ENCODE results near the gene ZMYM1.
"Not testable (repeated sequence)": the region's sequence is repeated elsewhere in the genome, so short reads cannot be mapped to it uniquely, and the experiment has no call there.

Gene ZMYM1

DNA sequence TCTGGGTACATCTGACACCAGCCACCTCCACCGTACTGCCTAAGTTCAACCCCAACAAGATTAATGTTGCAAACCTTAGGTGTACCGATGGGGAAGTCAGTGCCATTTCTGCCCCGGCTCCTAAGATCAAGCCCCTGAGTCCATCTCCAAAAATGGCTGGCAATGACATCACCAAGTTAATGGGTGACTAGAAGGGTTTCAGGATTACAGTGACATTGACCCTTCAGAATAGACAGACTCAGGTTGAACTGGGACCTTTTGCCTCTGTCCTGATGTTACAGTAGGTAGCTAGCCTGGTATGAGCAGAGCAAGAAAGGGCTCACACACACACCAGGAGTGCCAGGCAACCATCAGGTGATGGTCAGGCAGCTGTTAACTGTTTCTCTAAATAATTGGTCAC is 25.8 kb upstream of the ZMYM1 start:
- Mint-ChIP-seq H3K36me3 (no peaks in the 10 kb centered on the region), H3K27me3 (peaks cover 24% of the 10 kb centered on the region), H3K4me1 (no peaks in the 10 kb centered on the region), H3K9me3 (no peaks in the 10 kb centered on the region), H3K27ac (no peak overlapping the region), H3K4me3 (no peak overlapping the region)
- CTCF ChIA-PET = no interaction called here
- no peak for DNase-seq

GRCh38 chr1:35054282-35054681 is 24.9 kb upstream of the ZMYM1 start:
- H3K4me3 Mint-ChIP-seq, H3K9me3 Mint-ChIP-seq, H3K27ac Mint-ChIP-seq, DNase-seq, CTCF ChIA-PET, H3K4me1 Mint-ChIP-seq, H3K36me3 Mint-ChIP-seq: not testable (repeated sequence)
- peaks cover 28% of the 10 kb centered on the region for H3K27me3 Mint-ChIP-seq

GRCh38 chr1:35058321-35058720 is 20.9 kb upstream of the ZMYM1 start:
- peaks cover 24% of the 10 kb centered on the region for H3K27me3 Mint-ChIP-seq
- H3K9me3 Mint-ChIP-seq, H3K27ac Mint-ChIP-seq, H3K4me1 Mint-ChIP-seq, DNase-seq, H3K4me3 Mint-ChIP-seq, H3K36me3 Mint-ChIP-seq, CTCF ChIA-PET: not testable (repeated sequence)

- no peak overlapping the region for H3K4me3 Mint-ChIP-seq
- no peaks in the 10 kb centered on the region for H3K4me1 Mint-ChIP-seq
- no peaks in the 10 kb centered on the region for H3K9me3 Mint-ChIP-seq
- peaks cover 24% of the 10 kb centered on the region for H3K27me3 Mint-ChIP-seq
- H3K27ac Mint-ChIP-seq = no peak overlapping the region
- no peaks in the 10 kb centered on the region for H3K36me3 Mint-ChIP-seq
- CTCF ChIA-PET = no interaction called here
- no peak for DNase-seq
Observed at GRCh38 chr1:35058988-35059387, 20.2 kb upstream of the ZMYM1 start.

DNA sequence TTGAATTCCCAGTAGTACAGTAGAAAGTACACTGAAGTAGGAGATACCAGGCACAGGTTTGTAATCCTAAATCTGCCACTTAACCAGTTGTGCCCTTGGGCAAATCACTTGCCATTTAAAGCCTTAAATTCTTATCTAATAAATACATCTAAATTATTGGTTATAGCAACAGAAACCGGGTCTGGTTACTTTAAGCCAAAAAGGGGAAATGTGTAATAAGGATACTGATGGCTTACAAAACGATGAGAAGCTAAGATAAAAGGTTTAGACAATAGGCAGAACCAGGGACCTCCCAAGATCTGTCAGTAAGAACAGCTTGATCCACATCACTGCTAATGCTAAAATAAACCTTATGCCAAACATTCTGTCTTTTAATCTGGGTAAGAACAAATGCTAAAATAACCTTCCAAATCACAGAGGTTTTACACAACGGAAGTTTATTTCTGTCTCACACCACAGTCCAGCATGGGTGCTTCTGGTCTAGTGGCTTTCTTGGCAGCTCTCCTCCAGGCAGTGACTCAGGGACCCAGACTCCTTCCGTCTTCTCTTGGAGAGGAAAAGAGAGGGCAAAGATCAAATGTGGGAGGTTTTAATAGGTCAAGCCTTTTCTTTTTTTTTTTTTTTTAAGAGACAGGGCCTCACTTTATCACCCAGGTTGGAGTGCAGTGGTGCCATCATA is 16.5 kb upstream of the ZMYM1 start:
- Mint-ChIP-seq H3K9me3 (no peaks in the 10 kb centered on the region), H3K27me3 (peaks cover 25% of the 10 kb centered on the region), H3K4me3 (no peak overlapping the region), H3K36me3 (no peaks in the 10 kb centered on the region), H3K27ac (no peak overlapping the region), H3K4me1 (no peaks in the 10 kb centered on the region)
- no peak for DNase-seq
- CTCF ChIA-PET = no interaction called here

DNA sequence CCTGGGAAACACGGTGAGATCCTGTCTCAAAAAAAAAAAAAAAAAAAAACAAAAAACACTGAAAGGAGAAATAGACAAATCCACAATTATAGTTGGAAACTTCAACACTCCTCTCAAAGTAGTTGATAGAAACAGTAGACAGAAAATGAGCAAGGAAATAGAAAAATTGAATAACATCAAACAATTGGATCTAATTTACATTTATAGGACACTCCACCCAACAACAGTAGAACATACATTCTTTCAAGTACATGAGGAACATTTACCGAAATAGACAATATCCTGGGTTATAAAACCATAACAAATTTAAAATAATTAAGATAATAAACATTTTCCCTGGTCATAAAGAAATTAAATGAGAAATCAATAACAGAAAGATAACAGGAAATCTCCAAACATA is 14.9 kb upstream of the ZMYM1 start:
- H3K36me3 Mint-ChIP-seq = no peaks in the 10 kb centered on the region
- no peak for DNase-seq
- H3K27me3 Mint-ChIP-seq = peaks cover 15% of the 10 kb centered on the region
- H3K27ac Mint-ChIP-seq = no peak overlapping the region
- H3K4me1 Mint-ChIP-seq = no peaks in the 10 kb centered on the region
- CTCF ChIA-PET = no interaction called here
- H3K4me3 Mint-ChIP-seq = no peak overlapping the region
- no peaks in the 10 kb centered on the region for H3K9me3 Mint-ChIP-seq

DNA sequence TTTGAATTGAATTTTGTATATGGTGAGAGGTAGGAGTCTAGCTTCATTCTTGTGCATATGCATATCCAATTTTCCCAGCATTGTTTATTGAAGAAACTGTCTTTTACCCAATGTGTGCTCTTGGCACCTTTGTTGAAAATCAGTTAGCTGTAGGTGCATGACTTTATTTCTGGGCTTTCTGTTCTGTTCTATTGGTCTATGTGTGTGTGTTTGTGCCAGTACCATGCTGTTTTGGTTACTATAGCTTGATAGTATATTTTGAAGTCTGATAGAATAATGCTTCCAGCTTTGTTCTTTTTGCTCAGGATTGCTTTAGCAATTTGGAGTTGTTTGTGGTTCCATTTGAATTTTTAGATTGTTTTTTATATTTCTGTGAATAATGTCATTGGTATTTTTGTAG is 9.4 kb upstream of the ZMYM1 start:
- Mint-ChIP-seq H3K36me3 (no peaks in the 10 kb centered on the region), H3K4me1 (no peaks in the 10 kb centered on the region), H3K27me3 (peaks cover 24% of the 10 kb centered on the region), H3K27ac (no peak overlapping the region), H3K9me3 (no peaks in the 10 kb centered on the region), H3K4me3 (no peak overlapping the region)
- CTCF ChIA-PET = no interaction called here
- no peak for DNase-seq

GRCh38 chr1:35073265-35073811 is 5.8 kb upstream of the ZMYM1 start:
- H3K4me1 Mint-ChIP-seq = peaks cover 8% of the 10 kb centered on the region
- no peaks in the 10 kb centered on the region for H3K36me3 Mint-ChIP-seq
- H3K27ac Mint-ChIP-seq = no peak overlapping the region
- peaks cover 11% of the 10 kb centered on the region for H3K9me3 Mint-ChIP-seq
- peaks cover 29% of the 10 kb centered on the region for H3K27me3 Mint-ChIP-seq
- no peak overlapping the region for H3K4me3 Mint-ChIP-seq
- no peak for DNase-seq
- CTCF ChIA-PET = no interaction called here

DNA sequence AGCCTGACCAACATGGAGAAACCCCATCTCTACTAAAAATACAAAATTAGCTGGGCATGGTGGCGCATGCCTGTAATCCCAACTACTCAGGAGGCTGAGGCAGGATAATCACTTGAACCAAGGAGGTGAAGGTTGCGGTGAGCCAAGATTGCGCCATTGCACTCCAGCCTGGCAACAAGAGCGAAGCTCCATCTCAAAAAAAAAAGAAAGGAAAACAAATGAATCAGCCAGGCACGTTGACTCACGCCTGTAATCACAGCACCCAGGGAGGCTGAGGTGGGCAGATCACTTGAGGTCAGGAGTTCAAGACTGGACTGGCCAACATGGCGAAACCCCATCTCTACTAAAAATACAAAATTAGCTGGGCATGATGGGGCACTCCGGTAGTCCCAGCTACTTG is 2.8 kb upstream of the ZMYM1 start:
- CTCF ChIA-PET, H3K36me3 Mint-ChIP-seq, H3K4me3 Mint-ChIP-seq, DNase-seq, H3K27ac Mint-ChIP-seq: not testable (repeated sequence)
- H3K27me3 Mint-ChIP-seq = peaks cover 24% of the 10 kb centered on the region
- peaks cover 32% of the 10 kb centered on the region for H3K4me1 Mint-ChIP-seq
- peaks cover 11% of the 10 kb centered on the region for H3K9me3 Mint-ChIP-seq

DNA sequence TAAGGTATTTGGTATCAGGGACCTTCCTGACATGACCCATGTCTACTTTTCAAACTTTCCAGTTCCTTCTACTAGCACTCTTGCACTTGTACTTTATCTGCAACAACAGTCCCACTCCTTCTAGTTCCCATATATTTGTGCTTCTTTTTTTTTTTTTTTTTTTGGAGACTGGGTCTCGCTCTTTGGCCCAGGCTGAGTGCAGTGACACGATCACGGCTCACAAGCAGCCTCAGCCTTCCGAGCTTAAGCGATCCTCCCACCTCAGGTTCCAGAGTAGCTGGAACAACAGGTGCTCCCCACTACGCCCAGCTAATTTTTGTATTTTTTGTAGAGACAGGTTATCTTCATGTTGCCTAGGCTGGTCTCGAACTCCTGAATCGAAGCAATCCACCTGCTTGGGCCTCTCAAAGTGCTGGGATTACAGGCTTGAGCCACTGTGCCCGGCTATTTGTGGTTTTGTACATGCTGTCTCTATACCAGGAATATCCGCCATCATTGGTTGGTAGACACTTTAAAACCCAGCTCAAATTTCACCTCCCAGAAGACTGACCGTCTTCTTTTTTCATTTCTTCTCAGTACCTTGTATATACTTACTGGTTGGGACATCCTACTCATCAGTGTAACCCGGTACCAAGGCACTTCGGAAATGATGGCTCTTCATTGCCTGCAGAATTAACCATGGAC is 1.1 kb downstream of the ZMYM1 start:
- peaks cover 7% of the 10 kb centered on the region for H3K9me3 Mint-ChIP-seq
- H3K4me1 Mint-ChIP-seq = peaks cover 34% of the 10 kb centered on the region
- peak overlapping the region; percentile 95 for H3K4me3 Mint-ChIP-seq
- peaks cover 13% of the 10 kb centered on the region for H3K27me3 Mint-ChIP-seq
- peaks cover 14% of the 10 kb centered on the region for H3K36me3 Mint-ChIP-seq
- peak overlapping the region; percentile 100 for H3K27ac Mint-ChIP-seq
- CTCF ChIA-PET = no interaction called here
- no peak for DNase-seq

DNA sequence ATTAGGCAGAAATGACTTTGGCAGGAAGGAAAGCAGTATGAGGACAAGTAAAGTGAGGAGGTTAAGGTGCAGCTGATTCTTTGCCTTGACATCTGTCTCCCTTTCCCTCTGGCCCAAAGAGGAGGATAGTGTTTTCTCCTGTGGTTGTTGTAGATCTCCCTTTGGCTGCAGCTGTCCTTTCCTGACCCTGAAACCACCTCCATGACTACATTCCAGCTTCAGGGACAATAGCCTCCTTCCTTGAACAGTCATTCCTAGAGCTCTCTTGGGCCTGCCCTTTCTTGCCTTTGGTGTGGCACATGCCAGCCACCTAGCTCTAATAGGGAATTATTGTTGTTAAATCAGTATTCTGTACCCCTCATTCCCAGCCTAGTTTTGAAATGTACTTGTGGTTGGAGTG is 6.2 kb downstream of the ZMYM1 start:
- no peaks in the 10 kb centered on the region for H3K9me3 Mint-ChIP-seq
- no peak overlapping the region for H3K4me3 Mint-ChIP-seq
- CTCF ChIA-PET = no interaction called here
- H3K27me3 Mint-ChIP-seq = no peaks in the 10 kb centered on the region
- DNase-seq = no peak
- H3K36me3 Mint-ChIP-seq = peaks cover 12% of the 10 kb centered on the region
- H3K4me1 Mint-ChIP-seq = peaks cover 16% of the 10 kb centered on the region
- H3K27ac Mint-ChIP-seq = no peak overlapping the region

DNA sequence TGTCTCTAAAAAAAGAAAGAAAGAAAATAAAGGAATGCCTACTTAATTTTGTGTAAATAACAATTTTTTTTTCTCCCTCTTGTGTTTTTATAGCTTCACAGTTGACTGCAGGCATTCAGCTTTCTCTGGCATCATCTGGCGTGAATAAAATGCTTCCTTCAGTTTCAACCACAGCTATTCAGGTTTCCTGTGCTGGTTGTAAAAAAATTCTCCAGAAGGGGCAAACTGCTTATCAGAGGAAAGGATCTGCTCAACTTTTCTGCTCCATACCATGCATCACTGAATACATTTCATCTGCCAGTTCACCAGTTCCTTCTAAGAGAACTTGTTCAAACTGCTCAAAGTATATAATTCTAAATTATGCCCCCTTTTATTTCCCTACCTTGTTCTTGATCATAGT is 18.0 kb downstream of the ZMYM1 start:
- no peak overlapping the region for H3K27ac Mint-ChIP-seq
- no peak for DNase-seq
- H3K36me3 Mint-ChIP-seq = peaks cover 28% of the 10 kb centered on the region
- CTCF ChIA-PET = no interaction called here
- peaks cover 6% of the 10 kb centered on the region for H3K4me1 Mint-ChIP-seq
- H3K9me3 Mint-ChIP-seq = no peaks in the 10 kb centered on the region
- no peaks in the 10 kb centered on the region for H3K27me3 Mint-ChIP-seq
- H3K4me3 Mint-ChIP-seq = no peak overlapping the region

GRCh38 chr1:35111106-35111505 is 31.9 kb downstream of the ZMYM1 start:
- Mint-ChIP-seq H3K9me3 (no peaks in the 10 kb centered on the region), H3K27me3 (no peaks in the 10 kb centered on the region), H3K36me3 (peaks cover 11% of the 10 kb centered on the region), H3K4me1 (peaks cover 4% of the 10 kb centered on the region), H3K4me3 (no peak overlapping the region), H3K27ac (no peak overlapping the region)
- DNase-seq = no peak
- CTCF ChIA-PET = no interaction called here

GRCh38 chr1:35112668-35113067 is 33.5 kb downstream of the ZMYM1 start:
- H3K27me3 Mint-ChIP-seq = no peaks in the 10 kb centered on the region

More at GRCh38 chr1:35112668-35113067, 33.5 kb downstream of the ZMYM1 start:
- Mint-ChIP-seq H3K4me1 (peaks cover 4% of the 10 kb centered on the region), H3K4me3 (no peak overlapping the region), H3K36me3 (peaks cover 11% of the 10 kb centered on the region), H3K27ac (no peak overlapping the region), H3K9me3 (no peaks in the 10 kb centered on the region)
- DNase-seq = no peak
- CTCF ChIA-PET = no interaction called here
